HepG2 (cell line): ENCODE results near the gene RNPS1. TPM values are rescaled to one million over a fixed set of nuclear protein-coding genes. Genes with fewer than 3 reads are reported as not detected.

Source experiments
- KDM1A ChIP-seq: IDR thresholded peaks from 2 replicates; pipeline ENCODE4 v1.6.1; 2016; ENCODE audit warnings: missing compliant biosample characterization
- PLRG1 ChIP-seq: fragments of 450-650 bp; conservative IDR thresholded peaks from 2 replicates; pipeline ENCODE4 v1.6.1; 2016
- POLR2A ChIP-seq, 2 experiments: IDR thresholded peaks; 2 replicates each; pipeline ENCODE4 v1.6.1; 2011; ENCODE audit warnings: low read depth in 2 of 2, low read length in 2 of 2, mild to moderate bottlenecking in 1 of 2, moderate library complexity in 1 of 2; ENCODE audit not compliant: insufficient read depth in 1 of 2
- RNF2 ChIP-seq: fragments of 450-650 bp; conservative IDR thresholded peaks from 2 replicates; pipeline ENCODE4 v1.6.1; 2016; ENCODE audit warnings: low read depth
- SRSF9 ChIP-seq: fragments of 200-400 bp; formaldehyde crosslinking; IDR thresholded peaks from 2 replicates; pipeline ENCODE4 v1.6.1; 2018; ENCODE audit warnings: borderline replicate concordance, mild to moderate bottlenecking, low read depth, low read length; ENCODE audit not compliant: insufficient read depth, poor library complexity, severe bottlenecking
- SSRP1 ChIP-seq: IDR thresholded peaks from 2 replicates; pipeline ENCODE4 v1.6.1; 2016; ENCODE audit warnings: control low read depth
- ZEB1 ChIP-seq: IDR thresholded peaks from 2 replicates; pipeline ENCODE4 v1.6.1; 2012; ENCODE audit warnings: mild to moderate bottlenecking, low read depth, inconsistent platforms; ENCODE audit not compliant: insufficient replicate concordance
- ZNF207 ChIP-seq: fragments of 450-650 bp; IDR thresholded peaks from 2 replicates; pipeline ENCODE4 v1.6.1; 2016; ENCODE audit warnings: antibody characterized with exemption, borderline replicate concordance
- ZNF263 ChIP-seq: sonication (generic); formaldehyde crosslinking; IDR thresholded peaks from 2 replicates; pipeline ENCODE4 v1.4.0; 2020; ENCODE audit warnings: missing genetic modification reagents
- ZNF296 ChIP-seq: sonication (generic); formaldehyde crosslinking; conservative IDR thresholded peaks from 2 replicates; pipeline ENCODE4 v1.5.0; 2020; ENCODE audit warnings: mild to moderate bottlenecking, missing genetic modification reagents
- ZNF441 ChIP-seq: sonication (generic); formaldehyde crosslinking; IDR thresholded peaks from 2 replicates; pipeline ENCODE4 v1.7.0; 2021; ENCODE audit warnings: missing genetic modification reagents, borderline replicate concordance
- ZNF496 ChIP-seq: sonication (generic); formaldehyde crosslinking; IDR thresholded peaks from 2 replicates; pipeline ENCODE4 v1.8.1; 2023; ENCODE audit warnings: mild to moderate bottlenecking, moderate library complexity, missing genetic modification reagents; ENCODE audit not compliant: insufficient replicate concordance
- ZNF619 ChIP-seq: sonication (generic); formaldehyde crosslinking; IDR thresholded peaks from 2 replicates; pipeline ENCODE4 v1.4.0; 2020; ENCODE audit warnings: mild to moderate bottlenecking, missing genetic modification reagents
- ZNF75D ChIP-seq: sonication (generic); formaldehyde crosslinking; IDR thresholded peaks from 2 replicates; pipeline ENCODE4 v1.8.1; 2023; ENCODE audit warnings: missing genetic modification reagents, mild to moderate bottlenecking, borderline replicate concordance
- ZNF879 ChIP-seq: sonication (generic); formaldehyde crosslinking; IDR thresholded peaks from 2 replicates; pipeline ENCODE4 v1.8.1; 2023; ENCODE audit warnings: missing genetic modification reagents
- polyA plus RNA-seq, 8 experiments: library from polyadenylated mRNA; depleted of rRNA in 3 of 8; stranded (reverse) in 7 of 8; unstranded in 1 of 8; fragments of >200 nt; fragmentation: Illumina TruSeq in 4 of 8; extraction: Trizol in 4 of 8; gene quantifications; 2 replicates each; pipeline versions ENCODE4 v1.2.1 to v1.2.3, GENCODE V29; 2011 to 2016; ENCODE audit warnings: low read depth in 4 of 8, missing spikeins in 1 of 8, mixed read lengths in 1 of 8; ENCODE audit not compliant: insufficient read depth in 1 of 8
- total RNA-seq, 5 experiments: library from RNA; depleted of rRNA; stranded (reverse); fragments of >200 nt; fragmentation: Illumina TruSeq; extraction: Trizol; gene quantifications; 2 replicates each; pipeline ENCODE4 v1.2.3, GENCODE V29; 2016; ENCODE audit warnings: low read depth in 1 of 5
- TF ChIP-seq, protein P1 (sequence below): sonication (generic); formaldehyde crosslinking; IDR thresholded peaks from 2 replicates; pipeline ENCODE4 v1.4.0; 2020; ENCODE audit warnings: mild to moderate bottlenecking, missing genetic modification reagents
- TF ChIP-seq, protein P2 (sequence below): IDR thresholded peaks from 2 replicates; pipeline ENCODE4 v1.6.1; 2016; ENCODE audit warnings: missing compliant biosample characterization, missing genetic modification reagents, borderline replicate concordance
- TF ChIP-seq, protein P3 (sequence below): sonication (generic); formaldehyde crosslinking; IDR thresholded peaks from 2 replicates; pipeline ENCODE4 v1.5.1; 2020; ENCODE audit warnings: mild to moderate bottlenecking, missing genetic modification reagents, moderate library complexity
- TF ChIP-seq, protein P4 (sequence below): sonication (generic); formaldehyde crosslinking; IDR thresholded peaks from 2 replicates; pipeline ENCODE4 v1.8.1; 2023; ENCODE audit warnings: mild to moderate bottlenecking, missing genetic modification reagents, borderline replicate concordance

Gene RNPS1
- total and polyA plus RNA-seq, 2 of the 13 experiments (the other 11 are each of a cell fraction or from before 2014, with no cell fraction given): 126 to 133 TPM

DNA sequence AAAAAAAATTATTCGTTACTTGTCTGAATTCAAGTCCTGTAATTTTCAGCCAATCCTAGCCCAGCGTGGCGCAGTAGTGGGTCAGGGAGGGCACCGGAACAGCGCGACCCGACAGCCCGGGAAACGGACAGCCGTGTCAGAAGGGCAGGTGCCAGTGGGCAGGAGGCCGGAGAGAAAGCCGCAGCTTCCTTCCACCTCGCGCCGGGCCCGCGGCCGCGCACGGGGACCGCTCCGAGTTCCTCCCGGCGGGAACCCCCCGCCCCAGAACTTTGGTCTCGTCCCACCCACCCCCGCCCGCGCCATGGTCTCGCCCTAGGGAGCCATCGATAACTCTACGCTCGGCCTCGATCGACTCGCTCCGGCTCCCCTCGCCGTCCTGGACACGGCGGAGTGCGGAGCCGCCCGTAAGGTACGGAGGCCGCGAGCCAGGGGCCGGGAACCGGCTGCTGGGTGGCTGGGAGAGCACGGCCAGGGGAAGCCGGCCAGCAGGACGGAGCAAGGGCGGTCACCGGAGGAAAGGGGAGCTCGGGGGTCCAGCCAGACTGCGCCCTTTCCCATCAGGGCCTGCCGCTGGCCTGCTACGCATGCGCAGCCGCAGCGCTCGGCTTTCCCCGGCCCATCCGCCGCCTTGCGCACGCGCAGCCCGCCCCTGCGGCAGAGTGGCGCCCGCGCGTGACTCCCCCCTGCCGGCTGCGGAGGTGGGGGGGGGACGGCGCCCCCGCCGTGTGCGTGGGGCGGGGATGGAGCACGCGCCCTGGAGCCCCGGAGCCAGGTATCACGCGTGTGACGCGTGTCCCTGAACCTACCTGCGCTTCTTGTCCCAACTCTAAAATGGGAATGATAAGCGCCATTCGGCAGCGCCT lies 62.6 kb downstream of the RNPS1 start, which contains the start of gene MLST8 (continued):
- TF ChIP-seq, protein P1, sequence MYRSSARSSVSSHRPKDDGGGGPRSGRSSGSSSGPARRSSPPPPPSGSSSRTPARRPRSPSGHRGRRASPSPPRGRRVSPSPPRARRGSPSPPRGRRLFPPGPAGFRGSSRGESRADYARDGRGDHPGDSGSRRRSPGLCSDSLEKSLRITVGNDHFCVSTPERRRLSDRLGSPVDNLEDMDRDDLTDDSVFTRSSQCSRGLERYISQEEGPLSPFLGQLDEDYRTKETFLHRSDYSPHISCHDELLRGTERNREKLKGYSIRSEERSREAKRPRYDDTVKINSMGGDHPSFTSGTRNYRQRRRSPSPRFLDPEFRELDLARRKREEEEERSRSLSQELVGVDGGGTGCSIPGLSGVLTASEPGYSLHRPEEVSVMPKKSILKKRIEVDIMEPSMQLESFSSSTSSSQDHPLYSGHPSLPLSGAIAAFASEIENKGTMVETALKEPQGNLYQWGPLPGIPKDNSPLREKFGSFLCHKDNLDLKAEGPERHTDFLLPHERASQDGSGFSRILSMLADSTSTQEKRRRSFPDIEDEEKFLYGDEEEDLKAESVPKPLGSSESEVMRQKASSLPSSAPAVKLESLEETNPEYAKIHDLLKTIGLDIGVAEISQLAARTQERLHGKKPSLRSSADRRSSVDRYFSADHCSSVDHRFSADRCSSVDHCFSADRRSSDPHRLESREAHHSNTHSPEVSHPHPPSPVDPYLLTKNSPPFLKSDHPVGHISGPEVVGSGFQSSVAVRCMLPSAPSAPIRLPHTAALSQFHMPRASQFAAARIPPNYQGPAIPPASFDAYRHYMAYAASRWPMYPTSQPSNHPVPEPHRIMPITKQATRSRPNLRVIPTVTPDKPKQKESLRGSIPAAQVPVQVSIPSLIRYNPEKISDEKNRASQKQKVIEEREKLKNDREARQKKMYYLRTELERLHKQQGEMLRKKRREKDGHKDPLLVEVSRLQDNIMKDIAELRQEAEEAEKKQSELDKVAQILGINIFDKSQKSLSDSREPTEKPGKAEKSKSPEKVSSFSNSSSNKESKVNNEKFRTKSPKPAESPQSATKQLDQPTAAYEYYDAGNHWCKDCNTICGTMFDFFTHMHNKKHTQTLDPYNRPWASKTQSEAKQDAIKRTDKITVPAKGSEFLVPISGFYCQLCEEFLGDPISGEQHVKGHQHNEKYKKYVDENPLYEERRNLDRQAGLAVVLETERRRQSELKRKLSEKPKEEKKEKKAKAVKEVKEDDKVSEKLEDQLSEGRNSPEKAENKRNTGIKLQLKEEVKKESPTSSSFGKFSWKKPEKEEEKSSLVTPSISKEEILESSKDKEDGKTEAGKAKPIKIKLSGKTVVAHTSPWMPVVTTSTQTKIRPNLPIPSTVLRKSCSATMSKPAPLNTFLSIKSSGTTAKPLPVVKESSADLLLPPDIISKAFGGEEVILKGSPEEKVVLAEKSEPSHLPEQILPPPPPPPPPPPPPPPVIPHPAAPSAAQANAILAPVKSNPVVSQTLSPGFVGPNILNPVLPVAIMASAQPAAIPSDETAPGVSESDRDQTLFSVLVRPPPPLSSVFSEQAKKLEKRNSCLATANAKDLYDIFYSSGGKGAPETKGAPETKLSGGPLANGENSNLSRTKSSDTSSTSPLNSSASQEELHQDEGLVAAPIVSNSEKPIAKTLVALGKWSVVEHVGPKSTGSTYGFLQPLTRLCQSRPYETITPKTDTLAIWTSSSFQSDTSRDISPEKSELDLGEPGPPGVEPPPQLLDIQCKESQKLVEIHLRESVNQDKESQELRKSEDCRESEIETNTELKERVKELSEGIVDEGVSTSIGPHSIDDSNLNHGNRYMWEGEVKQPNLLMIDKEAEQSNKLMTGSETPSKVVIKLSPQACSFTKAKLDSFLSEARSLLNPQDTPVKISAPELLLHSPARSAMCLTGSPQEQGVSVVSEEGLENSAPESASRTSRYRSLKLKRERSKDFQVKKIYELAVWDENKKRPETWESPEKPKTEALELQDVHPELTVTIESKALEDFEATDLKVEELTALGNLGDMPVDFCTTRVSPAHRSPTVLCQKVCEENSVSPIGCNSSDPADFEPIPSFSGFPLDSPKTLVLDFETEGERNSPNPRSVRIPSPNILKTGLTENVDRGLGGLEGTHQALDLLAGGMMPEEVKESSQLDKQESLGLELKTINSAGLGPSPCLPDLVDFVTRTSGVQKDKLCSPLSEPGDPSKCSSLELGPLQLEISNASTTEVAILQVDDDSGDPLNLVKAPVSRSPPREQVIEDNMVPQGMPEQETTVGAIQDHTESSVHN (CRISPR knock-in tag): no peak
- TF ChIP-seq ZNF207: no peak
- TF ChIP-seq PLRG1: no peak
- TF ChIP-seq, protein P2, sequence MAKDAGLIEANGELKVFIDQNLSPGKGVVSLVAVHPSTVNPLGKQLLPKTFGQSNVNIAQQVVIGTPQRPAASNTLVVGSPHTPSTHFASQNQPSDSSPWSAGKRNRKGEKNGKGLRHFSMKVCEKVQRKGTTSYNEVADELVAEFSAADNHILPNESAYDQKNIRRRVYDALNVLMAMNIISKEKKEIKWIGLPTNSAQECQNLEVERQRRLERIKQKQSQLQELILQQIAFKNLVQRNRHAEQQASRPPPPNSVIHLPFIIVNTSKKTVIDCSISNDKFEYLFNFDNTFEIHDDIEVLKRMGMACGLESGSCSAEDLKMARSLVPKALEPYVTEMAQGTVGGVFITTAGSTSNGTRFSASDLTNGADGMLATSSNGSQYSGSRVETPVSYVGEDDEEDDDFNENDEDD: 0 out of 2 replicates have a peak, but pooled peaks have one; percentile 17
- TF ChIP-seq ZNF619 (CRISPR knock-in tag): no peak
- TF ChIP-seq ZNF296 (CRISPR knock-in tag): no peak; the same call in 1 of the 2 replicates
- 0 out of 2 replicates have a peak, but pooled peaks have one; percentile 16 for TF ChIP-seq ZNF441 (CRISPR knock-in tag)
- TF ChIP-seq SRSF9: no peak
- TF ChIP-seq, protein P3, sequence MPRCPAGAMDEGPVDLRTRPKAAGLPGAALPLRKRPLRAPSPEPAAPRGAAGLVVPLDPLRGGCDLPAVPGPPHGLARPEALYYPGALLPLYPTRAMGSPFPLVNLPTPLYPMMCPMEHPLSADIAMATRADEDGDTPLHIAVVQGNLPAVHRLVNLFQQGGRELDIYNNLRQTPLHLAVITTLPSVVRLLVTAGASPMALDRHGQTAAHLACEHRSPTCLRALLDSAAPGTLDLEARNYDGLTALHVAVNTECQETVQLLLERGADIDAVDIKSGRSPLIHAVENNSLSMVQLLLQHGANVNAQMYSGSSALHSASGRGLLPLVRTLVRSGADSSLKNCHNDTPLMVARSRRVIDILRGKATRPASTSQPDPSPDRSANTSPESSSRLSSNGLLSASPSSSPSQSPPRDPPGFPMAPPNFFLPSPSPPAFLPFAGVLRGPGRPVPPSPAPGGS: peak; percentile 86
- no peak for TF ChIP-seq KDM1A (CRISPR knock-in tag)
- TF ChIP-seq ZEB1: no peak
- TF ChIP-seq ZNF496 (CRISPR knock-in tag): no peak
- peak; percentile 77 to 80 for TF ChIP-seq POLR2A (IDR thresholded peaks at IDR 0.05; ENCODE audit: insufficient read depth in 1 of 2, low read depth in 2 of 2, low read length in 2 of 2)
- TF ChIP-seq, protein P4, sequence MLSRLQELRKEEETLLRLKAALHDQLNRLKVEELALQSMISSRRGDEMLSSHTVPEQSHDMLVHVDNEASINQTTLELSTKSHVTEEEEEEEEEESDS (CRISPR knock-in tag): peak; percentile 45; the same call in 1 of the 2 replicates
- no peak for TF ChIP-seq SSRP1 (CRISPR knock-in tag)
- TF ChIP-seq ZNF879 (CRISPR knock-in tag): peak; percentile 74; the same call in 1 of the 2 replicates
- TF ChIP-seq ZNF75D (CRISPR knock-in tag): no peak
- no peak for TF ChIP-seq ZNF263 (CRISPR knock-in tag)
- TF ChIP-seq RNF2: no peak
